COR-L47 (cell line): ENCODE data around the gene GABRR3.
"Not testable (repeated sequence)": the region's sequence is repeated elsewhere in the genome, so short reads cannot be mapped to it uniquely, and the experiment has no call there.

ENCODE experiments used
- DNase-seq: peaks from one replicate; lab custom pipeline; 2025; lab: John Stamatoyannopoulos, UW

The GABRR3 gene

DNA sequence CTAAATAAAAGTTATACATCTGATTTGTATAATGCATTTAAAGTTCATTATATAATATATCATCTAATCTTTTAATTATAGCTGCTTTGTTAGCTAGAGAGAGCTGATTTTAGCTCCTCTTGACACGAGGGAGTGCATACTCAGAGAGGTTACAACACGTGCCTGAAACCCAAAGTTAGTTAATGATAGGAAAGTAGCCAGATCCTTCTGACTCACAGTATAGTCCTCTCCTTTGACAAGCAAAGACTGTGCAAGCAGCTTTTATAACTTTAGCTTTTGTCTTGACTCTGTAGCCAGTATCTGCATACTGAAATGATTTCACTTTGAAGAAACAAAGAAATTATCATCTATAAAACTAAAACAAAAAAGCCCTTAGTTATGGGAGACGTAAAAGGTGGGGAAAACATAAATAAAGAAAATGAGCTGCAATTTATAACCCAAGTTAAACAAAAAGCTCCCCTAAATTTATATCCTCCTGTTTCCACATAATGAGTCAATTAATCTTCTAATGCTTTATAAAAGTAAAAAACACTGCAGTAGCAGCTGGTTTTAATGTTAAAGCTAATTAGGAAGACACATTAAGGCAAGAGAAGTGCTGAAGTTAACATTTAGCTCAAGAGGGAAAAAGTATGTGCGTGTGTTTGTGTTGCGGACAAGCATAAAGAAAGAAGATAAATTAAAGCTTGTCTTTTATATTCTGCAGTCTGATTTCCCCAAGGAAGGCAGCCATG is 13.1 kb downstream of the GABRR3 start:
- DNase-seq: no peak

DNA sequence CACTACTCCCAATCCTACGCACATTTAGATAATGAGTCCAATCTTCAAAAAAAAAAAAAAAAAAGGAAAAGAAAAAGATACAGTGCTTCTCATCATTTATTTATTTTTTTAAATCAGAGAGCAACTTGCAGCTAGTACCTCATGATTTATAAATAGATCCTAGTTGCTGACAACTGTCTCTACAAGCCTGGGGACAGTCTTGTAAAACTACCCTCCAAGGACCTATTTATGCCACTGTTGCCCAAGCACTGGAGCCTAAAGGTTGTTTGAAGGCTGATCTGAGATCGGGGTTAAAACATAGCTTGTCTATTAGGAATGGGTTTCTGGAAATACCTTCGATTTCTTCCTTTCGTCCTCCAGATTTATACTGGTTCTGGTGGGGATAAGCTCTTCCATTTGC is 14.7 kb downstream of the GABRR3 start:
- no peak for DNase-seq

- no peak for DNase-seq
Measured at GRCh38 chr3:98018301-98018700, 16.8 kb downstream of the GABRR3 start.

GRCh38 chr3:98014268-98014585 is 20.9 kb downstream of the GABRR3 start:
- DNase-seq: no peak

DNA sequence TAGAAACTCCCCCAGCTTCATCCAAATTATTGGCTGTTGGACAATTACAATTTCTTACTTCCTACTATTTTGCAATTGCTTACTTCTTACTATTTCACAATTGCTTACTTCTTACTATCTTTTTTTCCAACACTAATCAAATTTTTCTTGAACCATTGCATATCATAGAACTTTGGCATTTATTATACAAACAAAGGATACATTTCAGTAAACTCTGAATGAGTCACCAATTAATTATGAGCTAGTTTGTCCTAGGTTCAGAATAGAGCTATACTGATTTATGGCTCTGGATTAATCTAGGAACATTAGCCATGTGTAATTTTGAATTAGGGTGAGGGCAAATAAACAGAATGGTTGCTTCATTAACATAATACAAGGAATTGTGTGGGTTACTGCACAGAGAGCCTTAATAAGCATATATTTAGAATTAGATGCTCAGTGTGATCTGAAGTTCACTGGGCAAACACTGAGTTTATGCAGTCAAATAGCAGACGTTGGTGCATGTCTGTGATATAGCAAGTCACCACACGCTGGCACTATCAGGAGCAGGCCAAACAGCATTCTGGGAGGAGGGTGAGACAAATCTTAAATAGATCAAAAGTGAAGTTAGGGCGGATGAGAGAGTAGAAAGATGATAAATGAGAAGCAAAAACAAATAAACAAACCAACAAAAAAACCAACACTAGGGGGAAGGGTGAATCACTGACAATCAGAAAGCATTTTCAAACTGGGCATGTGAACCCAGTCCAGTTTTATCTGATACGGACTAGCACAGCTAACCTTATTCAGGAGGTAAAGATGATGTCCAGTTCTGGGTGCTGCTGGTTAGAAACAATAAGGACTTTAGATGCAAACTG is 21.5 kb downstream of the GABRR3 start:
- no peak for DNase-seq

GRCh38 chr3:98012979-98013378 is 22.1 kb downstream of the GABRR3 start:
- no peak for DNase-seq

DNA sequence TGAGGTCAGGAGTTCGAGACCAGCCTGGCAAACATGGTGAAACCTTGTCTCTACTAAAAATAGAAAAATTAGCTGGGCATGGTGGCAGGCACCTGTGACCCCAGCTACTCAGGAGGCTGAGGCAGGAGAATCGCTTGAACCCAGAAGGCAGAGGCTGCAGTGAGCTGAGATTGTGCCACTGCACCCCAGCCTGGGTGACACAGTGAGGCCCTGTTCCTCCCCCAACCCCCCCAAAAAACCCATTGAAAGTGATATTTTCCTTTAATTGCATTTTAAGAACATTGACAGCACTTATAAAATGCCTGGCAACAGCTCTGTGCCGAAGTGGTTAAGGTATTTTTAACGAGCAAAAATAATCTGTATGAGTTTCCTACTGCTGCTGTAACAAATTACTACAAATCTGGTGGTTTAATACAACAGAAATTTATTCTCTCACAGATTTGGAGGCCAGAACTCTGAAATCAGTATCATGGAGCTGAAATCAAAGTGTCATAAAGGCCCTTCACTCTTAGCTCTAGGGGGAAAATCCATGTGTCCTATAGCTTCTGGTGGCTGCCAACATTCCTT is 24.1 kb downstream of the GABRR3 start:
- DNase-seq: not testable (repeated sequence)

DNA sequence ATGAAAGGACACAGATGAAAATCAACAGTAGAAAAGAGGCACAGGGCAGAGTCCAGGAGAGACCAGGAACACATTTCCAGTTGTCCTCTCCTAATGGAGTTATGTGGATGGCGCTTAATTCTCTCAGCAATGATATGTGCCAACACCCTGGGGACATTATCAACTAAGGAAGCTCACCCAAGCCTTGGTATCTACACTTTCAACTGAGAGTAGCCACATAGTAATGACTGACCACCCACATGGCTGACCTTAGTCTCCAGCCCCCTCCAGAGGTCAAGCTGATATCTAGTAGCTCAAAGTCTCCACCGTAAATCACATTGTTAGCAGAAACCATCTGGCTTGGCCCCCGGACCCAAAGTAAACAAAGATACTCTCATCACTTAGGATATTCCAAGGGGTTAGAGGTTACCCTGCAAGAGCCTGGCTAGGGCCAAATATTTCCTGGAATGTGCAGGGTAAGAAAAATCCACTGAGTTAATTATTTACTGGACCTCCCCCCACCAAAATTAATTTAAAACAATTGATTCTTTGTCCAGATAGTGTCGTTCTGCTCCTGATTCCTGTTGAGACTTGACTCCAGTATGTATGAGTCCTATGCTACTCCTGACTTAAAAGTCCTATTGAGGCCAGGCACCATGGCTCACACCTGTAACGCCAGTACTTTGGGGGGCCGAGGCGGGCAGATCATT is 24.8 kb downstream of the GABRR3 start:
- DNase-seq: no peak

DNA sequence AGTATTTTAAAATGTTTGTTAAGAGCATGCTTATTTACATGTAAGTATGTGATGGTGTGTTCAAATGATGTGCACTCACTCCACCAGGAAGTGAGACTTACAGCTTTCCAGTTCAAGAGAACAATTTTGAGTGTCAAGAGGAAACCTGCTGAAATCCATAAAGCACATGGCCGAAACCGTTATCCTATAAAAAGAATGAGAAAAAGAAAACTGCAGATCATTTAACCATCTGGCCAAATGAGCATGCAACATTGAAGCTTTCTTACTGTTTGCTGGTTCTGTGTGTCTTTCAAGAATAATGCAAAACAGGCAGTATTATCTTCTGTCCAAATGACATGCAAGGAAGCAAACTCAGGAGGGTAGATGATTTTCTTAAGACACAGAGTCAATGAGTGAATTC is 26.3 kb downstream of the GABRR3 start:
- DNase-seq: no peak

- DNase-seq: no peak
Measured at GRCh38 chr3:98005438-98005837, 29.7 kb downstream of the GABRR3 start.

GRCh38 chr3:98004721-98005120 is 30.4 kb downstream of the GABRR3 start:
- no peak for DNase-seq

DNA sequence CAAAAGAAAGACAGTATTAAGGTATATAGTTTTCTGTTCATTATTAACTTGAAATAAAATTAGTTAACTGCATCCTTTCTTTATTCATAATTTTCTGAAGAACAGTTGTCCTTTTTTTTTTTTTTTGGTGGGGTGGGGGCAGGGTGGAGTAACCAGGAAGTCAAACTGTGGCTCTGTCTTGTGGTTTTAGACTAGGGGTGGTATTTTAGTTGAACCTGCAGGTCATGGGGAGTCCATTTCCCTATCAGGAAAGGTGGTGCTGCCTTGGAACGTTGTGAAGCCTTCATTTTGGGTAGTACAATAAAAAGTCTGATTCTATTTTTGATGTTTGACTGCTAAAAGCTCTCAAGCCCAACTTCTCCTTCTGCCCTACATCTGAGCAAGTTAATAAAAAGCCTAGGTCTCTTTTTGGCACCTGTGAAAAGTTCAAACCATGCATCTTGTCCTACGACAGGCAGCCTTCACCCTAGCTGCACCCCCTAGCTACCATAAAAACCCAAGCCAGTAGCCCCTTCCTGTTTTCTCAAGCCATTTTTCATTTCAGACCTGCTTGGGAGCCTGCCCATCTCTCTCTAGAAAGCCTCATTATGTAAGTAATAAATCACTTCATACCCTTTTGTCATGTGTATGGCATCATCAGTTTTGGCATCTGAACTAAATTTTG is 31.7 kb downstream of the GABRR3 start:
- DNase-seq: no peak

DNA sequence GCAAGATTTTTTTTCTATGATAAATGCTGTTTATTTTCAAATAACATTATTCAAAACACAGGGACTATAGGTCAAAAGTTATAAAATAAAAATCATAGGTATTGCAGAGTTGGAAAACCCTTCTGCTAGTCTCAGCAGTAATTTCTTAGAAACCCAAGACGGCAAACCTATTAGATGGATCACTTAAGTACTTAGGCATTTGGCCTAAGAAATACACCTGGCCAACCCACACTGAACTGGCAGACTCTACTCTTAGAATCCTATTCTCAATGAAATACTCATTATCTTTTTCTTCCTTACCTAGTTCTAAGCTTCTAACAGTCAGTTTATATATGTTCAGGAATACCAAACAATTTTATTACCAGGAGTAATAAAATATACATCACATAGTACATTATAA is 32.4 kb downstream of the GABRR3 start:
- no peak for DNase-seq

- DNase-seq: no peak
Measured at GRCh38 chr3:97999994-98000393, 35.1 kb downstream of the GABRR3 start.

DNA sequence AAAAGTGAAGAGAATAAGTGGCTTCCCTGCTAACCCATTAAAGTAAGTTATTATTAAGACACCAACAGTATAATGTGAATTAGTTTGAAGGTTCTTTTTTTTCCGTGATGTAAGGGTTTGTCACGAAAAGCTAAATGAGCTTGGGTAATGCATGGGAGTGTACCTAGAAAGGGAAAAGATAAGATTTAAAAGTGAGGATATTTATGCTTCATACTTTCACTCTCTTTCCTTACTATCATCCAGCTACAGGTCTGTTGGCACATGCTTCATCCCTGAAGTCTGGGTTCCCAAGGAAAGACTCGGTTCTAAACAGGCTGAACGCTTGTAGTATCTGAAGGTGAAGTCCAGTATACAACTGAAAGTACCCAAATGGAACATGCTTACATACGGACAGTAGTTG is 36.0 kb downstream of the GABRR3 start:
- no peak for DNase-seq

DNA sequence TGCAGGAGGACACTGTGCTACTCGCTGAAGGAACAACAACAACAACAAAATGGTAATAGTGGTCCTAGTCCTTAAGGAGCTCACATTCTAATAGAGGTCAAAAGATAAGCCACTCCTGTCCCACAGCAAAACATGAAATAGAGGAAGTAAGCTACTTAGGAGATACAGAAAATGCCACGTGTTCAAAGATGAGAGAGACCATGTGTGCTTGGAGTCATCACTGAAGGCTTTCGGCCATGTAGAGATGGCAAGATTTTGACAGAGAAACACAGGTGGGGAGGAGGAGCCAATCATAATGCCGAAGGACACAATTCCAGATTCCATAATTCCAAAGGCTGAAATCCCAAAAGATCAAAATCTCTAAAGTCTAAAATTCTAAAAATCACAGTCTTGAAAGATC is 38.1 kb downstream of the GABRR3 start:
- no peak for DNase-seq

DNA sequence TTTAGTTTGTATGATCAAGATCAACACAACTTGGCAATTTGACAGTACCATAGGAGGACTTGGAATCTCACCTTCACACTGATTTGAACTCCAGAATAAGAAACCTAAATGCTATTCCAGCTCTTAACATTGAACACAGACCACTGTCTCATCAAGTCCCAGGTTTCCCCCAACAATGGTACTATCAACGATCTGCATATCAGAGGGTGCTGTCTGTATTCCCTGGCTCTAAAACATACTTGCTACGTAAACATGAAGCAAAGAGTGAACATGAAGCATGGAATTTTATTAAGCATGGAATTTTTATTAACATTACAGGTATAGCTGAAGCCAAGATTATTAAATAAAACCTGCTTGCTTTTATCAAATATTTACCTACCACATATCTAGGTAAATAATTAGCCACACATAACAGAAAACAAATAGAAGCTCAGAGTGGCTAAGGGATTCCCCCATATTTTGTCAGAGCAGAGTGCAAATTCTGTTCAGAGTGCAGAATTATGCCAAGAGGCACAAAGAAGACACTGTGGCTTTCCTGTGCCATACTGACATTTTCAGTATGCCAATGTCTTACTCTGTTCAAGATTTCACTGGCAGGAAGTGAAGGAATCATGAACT is 40.7 kb downstream of the GABRR3 start:
- no peak for DNase-seq

DNA sequence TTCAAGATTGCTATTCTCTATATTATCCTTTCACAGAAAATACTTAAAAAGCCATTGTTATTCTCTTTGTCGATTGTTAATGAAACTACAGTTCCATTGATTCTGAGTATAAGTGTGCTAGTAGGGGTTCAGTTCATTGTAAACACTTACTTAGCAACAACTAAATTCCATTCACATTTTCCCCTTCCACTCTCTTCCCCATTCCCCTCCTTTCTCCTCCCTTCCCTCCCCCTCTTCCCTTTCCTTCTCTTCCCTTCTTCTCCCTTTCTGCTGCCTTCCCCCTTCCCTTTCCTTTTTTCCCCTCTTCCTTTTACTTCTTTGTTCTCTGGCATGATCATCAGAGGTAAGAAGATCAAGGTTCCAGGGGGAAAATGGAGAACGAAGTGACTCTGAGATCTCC is 41.6 kb downstream of the GABRR3 start:
- no peak for DNase-seq

DNA sequence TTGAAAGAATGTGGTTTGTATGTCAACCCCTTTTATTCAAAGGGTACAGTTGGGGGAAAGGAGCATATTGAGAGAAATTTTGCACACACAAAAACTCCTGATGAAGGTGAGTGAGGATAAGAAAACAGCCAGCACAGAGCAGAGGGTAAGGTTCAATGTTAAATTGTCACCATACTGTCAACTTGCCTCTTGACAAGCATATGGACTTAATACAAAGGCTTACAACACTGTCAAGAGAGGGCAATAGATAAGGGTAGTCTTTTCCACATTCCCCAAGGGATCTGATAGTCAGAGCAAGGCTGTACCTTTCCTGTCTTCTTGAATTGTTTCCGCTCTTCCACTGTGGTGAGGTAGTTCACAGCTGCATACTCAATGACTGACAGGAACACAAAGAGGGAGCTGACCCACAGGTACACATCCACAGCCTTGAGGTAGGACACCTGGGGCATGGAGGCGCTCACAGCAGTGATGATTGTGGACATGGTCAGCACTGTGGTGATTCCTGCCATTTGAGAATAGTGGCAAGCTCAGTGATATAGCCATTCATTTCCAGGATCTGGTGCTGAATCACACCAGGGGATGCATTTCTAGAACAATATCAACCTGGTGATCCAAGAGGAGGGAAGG is 42.5 kb downstream of the GABRR3 start:
- no peak for DNase-seq

GRCh38 chr3:97991293-97991682 is 43.8 kb downstream of the GABRR3 start:
- no peak for DNase-seq

- DNase-seq: no peak
Measured at GRCh38 chr3:97990624-97991292, 44.4 kb downstream of the GABRR3 start.
